ENCODE results near the gene PLCD1. TPM values are rescaled to one million over a fixed set of nuclear protein-coding genes. Genes with fewer than 3 reads are reported as not detected.

The PLCD1 gene
- total RNA-seq, 1 donor from 2014 or later = 6.5 TPM

- Mint-ChIP-seq H3K4me3 (no peak overlapping the region), H3K27me3 (peaks cover 2% of the 10 kb centered on the region), H3K4me1 (no peaks in the 10 kb centered on the region), H3K27ac (no peak overlapping the region), H3K36me3 (ENCODE audit: low read depth) (no peaks in the 10 kb centered on the region), H3K9me3 (no peaks in the 10 kb centered on the region)
- TF ChIP-seq, protein P1, sequence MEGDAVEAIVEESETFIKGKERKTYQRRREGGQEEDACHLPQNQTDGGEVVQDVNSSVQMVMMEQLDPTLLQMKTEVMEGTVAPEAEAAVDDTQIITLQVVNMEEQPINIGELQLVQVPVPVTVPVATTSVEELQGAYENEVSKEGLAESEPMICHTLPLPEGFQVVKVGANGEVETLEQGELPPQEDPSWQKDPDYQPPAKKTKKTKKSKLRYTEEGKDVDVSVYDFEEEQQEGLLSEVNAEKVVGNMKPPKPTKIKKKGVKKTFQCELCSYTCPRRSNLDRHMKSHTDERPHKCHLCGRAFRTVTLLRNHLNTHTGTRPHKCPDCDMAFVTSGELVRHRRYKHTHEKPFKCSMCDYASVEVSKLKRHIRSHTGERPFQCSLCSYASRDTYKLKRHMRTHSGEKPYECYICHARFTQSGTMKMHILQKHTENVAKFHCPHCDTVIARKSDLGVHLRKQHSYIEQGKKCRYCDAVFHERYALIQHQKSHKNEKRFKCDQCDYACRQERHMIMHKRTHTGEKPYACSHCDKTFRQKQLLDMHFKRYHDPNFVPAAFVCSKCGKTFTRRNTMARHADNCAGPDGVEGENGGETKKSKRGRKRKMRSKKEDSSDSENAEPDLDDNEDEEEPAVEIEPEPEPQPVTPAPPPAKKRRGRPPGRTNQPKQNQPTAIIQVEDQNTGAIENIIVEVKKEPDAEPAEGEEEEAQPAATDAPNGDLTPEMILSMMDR (IDR thresholded peaks at IDR 0.05) = no peak
- CTCF ChIA-PET = interaction anchor here (1.8 kb wide), 1 partner anchor 16 kb away, joined by 3 read pairs; no protein-coding TSS in a partner anchor
- intact Hi-C loops (cut with micrococcal nuclease) = no loop called here
- ATAC-seq (ENCODE audit: low read depth) (no peak), DNase-seq (no peak)
- POLR2A ChIA-PET = no interaction called here
Observed at GRCh38 chr3:37981348-37981664, 48.1 kb downstream of the PLCD1 start.

- Mint-ChIP-seq H3K9me3 (no peaks in the 10 kb centered on the region), H3K4me3 (no peak overlapping the region)
Observed at GRCh38 chr3:37980462-37981347, 48.7 kb downstream of the PLCD1 start.

DNA sequence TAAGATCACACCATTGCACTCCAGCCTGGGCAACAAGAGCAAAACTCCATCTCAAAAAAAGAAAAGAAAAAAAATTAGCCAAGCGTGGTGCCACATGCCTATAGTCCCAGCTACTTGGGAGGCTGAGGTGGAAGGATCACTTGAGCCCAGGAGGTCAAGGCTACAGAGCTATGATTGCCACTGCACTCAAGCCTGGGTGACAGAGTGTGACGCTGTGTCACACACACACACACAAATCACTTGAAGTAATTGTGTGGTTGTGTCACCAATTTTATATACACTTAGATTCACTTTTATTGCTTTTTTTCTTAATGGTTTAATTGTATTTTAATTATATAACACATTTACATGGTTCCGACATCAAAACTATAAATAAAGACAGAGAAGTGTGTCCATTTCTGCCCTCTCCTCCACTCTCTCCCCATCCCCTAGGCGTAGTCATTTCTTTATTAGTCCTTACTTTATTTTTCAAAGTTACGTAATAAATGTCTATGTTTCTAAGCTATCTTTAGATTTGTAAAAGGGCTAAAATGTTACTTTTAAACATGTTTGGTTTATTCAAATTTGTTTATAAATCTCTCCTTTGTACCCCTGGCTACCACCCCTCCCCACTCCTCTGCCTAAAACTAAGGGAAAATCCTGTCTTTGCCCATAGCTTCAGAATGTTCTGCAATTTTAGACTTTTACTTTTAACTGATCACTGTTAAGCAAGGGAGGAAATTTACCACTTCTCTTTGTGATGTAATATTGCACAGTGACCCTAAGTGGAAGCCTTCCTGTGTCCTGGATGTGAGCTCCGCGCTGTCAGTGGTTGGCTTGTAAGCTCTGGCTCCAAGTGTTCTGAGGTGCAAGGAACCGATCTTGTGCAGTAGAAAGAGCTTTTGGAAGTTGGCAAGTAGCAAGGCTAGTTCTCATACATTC is 49.6 kb downstream of the PLCD1 start:
- TF ChIP-seq, protein P1 (IDR thresholded peaks at IDR 0.05) = no peak
- Mint-ChIP-seq H3K4me1 (no peaks in the 10 kb centered on the region), H3K4me3 (no peak overlapping the region), H3K9me3 (no peaks in the 10 kb centered on the region), H3K36me3 (ENCODE audit: low read depth) (no peaks in the 10 kb centered on the region), H3K27ac (no peak overlapping the region), H3K27me3 (peaks cover 2% of the 10 kb centered on the region)
- ChIA-PET POLR2A (no interaction called here), CTCF (no interaction called here)
- intact Hi-C loops (cut with micrococcal nuclease) = no loop called here
- ATAC-seq (ENCODE audit: low read depth) = no peak
- DNase-seq = no peak

More at GRCh38 chr3:37980462-37981347, 48.7 kb downstream of the PLCD1 start:
- intact Hi-C loops (cut with micrococcal nuclease) = no loop called here
- POLR2A ChIA-PET = no interaction called here
- TF ChIP-seq, protein P1 (IDR thresholded peaks at IDR 0.05) = no peak
- DNase-seq (no peak), ATAC-seq (ENCODE audit: low read depth) (no peak)
- Mint-ChIP-seq H3K27ac (no peak overlapping the region), H3K27me3 (peaks cover 2% of the 10 kb centered on the region), H3K4me1 (no peaks in the 10 kb centered on the region), H3K36me3 (ENCODE audit: low read depth) (no peaks in the 10 kb centered on the region)
- CTCF ChIA-PET = no interaction called here

GRCh38 chr3:37974121-37975083 is 55.0 kb downstream of the PLCD1 start:
- Mint-ChIP-seq H3K27ac (no peak overlapping the region), H3K9me3 (no peaks in the 10 kb centered on the region), H3K36me3 (ENCODE audit: low read depth) (no peaks in the 10 kb centered on the region), H3K4me1 (no peaks in the 10 kb centered on the region), H3K27me3 (peaks cover 2% of the 10 kb centered on the region), H3K4me3 (no peak overlapping the region)
- TF ChIP-seq, protein P1 (IDR thresholded peaks at IDR 0.05) = peak; percentile 68
- intact Hi-C loops (cut with micrococcal nuclease) = loop anchor here (1.0 kb wide), 5 partner anchors 29 to 506 kb away; no protein-coding TSS in a partner anchor
- ChIA-PET CTCF (interaction anchor here (0.7 to 4.1 kb wide), 16 partner anchors 7 to 547 kb away, joined by 3 to 25 read pairs (median 4); partner anchors contain the start of gene DLEC1), POLR2A (no interaction called here)
- DNase-seq (peak; percentile 42), ATAC-seq (ENCODE audit: low read depth) (peak; percentile 89)

Data from activated B cell treated with CpG ODN at 0.5 μM for 24 hours (primary cell).